Measurements from ENCODE around the gene ZBTB20. TPM values are rescaled to one million over a fixed set of nuclear protein-coding genes. Genes with fewer than 3 reads are reported as not detected.

Gene ZBTB20
- total and polyA plus RNA-seq, 4 donors: 0.88 to 83.2 (median 20.4) TPM

DNA sequence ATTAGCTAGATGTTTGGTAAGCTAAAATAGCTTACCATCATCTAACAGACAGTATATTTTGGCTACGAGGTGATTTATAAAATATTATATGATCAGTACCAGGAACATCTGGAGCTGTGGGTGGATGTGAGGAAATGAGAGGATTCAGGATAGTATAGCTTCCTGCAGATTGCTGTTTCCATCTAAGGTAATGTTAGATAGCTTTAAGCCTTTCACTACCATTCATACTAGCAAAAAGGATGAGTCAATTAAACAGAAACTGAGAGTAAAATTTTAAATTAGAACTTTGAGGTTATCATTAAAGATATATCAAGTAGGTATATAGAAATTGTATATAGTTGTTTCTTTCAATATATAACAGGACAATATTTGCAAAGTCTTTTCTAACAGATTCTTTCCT lies 8.0 kb downstream of the ZBTB20 start:
- Histone ChIP-seq H3K9ac (ENCODE audit: low read depth in 1 of 2, low read length in 2 of 2) (no peak overlapping the region), H3K27ac (ENCODE audit: low read depth in 1 of 2, low read length in 2 of 2) (no peak overlapping the region), H3K9me3 (ENCODE audit: control insufficient read depth in 4 of 4, low read length in 3 of 4) (no peaks in the 10 kb centered on the region), H3K36me3 (ENCODE audit: control insufficient read depth in 4 of 4, insufficient read depth in 3 of 4, low read depth in 1 of 4, low read length in 3 of 4) (no peaks in the 10 kb centered on the region), H3K27me3 (ENCODE audit: control insufficient read depth in 4 of 4, insufficient read depth in 4 of 4, low read length in 3 of 4) (no peaks in the 10 kb centered on the region), H3K4me3 (ENCODE audit: low read depth in 1 of 3, low read length in 3 of 3) (no peak overlapping the region), H3K4me1 (ENCODE audit: control insufficient read depth in 4 of 4, insufficient read depth in 4 of 4, low read length in 3 of 4) (peaks cover 0 to 2% (median 0%) of the 10 kb centered on the region in 4 donors)
- TF ChIP-seq EGR1 (IDR thresholded peaks at IDR 0.05; ENCODE audit: low read depth in 2 of 2) (no peak), GABPA (IDR thresholded peaks at IDR 0.05 in 1 of 2, conservative IDR thresholded peaks at IDR 0.05 in 1 of 2) (no peak), YY1 (IDR thresholded peaks at IDR 0.05) (no peak), RXRA (IDR thresholded peaks at IDR 0.05) (no peak), TAF1 (conservative IDR thresholded peaks at IDR 0.05) (no peak), JUND (IDR thresholded peaks at IDR 0.05) (no peak)
- WGBS: 95% methylated on average over 1 of the region's 1 CpG
- no peak for DNase-seq (ENCODE audit: low spot score)

DNA sequence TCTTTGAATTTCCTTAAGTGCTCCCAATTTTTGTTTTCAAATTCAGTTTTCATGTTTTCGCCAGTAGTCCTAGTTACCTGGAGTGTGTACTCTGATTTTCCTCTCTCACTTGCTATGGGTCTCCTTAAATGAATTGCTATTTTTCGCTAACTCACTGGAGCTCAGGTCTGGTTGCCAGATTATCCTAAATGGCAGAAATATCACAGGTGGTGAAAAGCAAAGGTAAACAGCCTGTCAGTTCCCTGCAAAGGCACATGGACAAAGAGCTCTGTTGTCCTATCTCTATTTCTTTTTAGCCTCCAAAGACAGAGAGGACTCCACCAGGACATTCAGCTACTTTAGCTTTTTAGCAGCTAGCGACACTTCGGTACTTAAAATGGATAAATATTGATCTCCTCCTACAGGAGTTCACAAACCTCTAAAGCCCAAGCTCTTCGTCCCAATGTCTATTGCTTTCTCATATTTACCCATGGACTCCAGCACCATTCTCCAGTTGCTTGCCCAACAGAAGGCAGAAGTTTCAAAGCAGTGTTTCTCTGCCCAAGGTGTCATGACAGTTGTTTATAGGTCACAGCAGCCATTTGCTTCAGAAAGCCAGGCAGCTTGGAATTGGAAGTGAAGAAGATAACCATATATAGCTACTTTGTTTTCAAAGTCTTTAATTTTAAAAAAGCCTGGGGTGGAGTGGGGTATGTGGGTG lies 12.3 kb downstream of the ZBTB20 start:
- H3K9me3 ChIP-seq (ENCODE audit: control insufficient read depth in 4 of 4, low read length in 3 of 4): no peaks in the 10 kb centered on the region
- H3K27me3 ChIP-seq (ENCODE audit: control insufficient read depth in 4 of 4, insufficient read depth in 4 of 4, low read length in 3 of 4): no peaks in the 10 kb centered on the region
- TF ChIP-seq NR2F2 (IDR thresholded peaks at IDR 0.05) (no peak), JUND (IDR thresholded peaks at IDR 0.05) (no peak), GABPA (IDR thresholded peaks at IDR 0.05 in 1 of 2, conservative IDR thresholded peaks at IDR 0.05 in 1 of 2) (no peak), EGR1 (IDR thresholded peaks at IDR 0.05; ENCODE audit: low read depth in 2 of 2) (no peak), FOXA1 (IDR thresholded peaks at IDR 0.05) (no peak)
- H3K27ac ChIP-seq (ENCODE audit: low read depth in 1 of 2, low read length in 2 of 2): no peak overlapping the region
- H3K36me3 ChIP-seq (ENCODE audit: control insufficient read depth in 4 of 4, insufficient read depth in 3 of 4, low read depth in 1 of 4, low read length in 3 of 4): no peaks in the 10 kb centered on the region
- no peaks in the 10 kb centered on the region for H3K4me1 ChIP-seq (ENCODE audit: control insufficient read depth in 4 of 4, insufficient read depth in 4 of 4, low read length in 3 of 4)
- H3K4me3 ChIP-seq (ENCODE audit: low read depth in 1 of 3, low read length in 3 of 3): no peak overlapping the region
- no peak for DNase-seq (ENCODE audit: low spot score)
- WGBS: 96% methylated on average over 5 of the region's 5 CpGs
- no peak overlapping the region for H3K9ac ChIP-seq (ENCODE audit: low read depth in 1 of 2, low read length in 2 of 2)

DNA sequence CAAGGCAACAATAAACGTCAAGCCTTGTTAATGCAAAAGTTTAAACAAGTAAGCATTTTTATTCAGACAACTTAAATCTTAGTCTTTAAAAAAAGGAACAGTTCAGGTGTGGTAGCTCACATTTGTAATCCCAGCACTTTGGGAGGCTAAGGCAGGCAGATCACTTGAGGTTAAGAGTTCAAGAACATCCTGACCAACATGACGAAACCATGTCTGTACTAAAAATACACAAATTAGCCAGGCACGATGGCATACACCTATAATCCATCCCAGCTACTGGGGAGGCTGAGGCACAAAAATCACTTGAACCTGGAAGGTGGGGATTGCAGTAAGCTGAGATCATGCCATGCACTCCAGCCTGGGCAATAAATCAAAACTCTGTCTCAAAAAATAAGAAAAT lies 19.9 kb downstream of the ZBTB20 start:
- WGBS: 79% methylated on average over 3 of the region's 3 CpGs
- TF ChIP-seq SP1 (IDR thresholded peaks at IDR 0.05) (no peak), JUND (IDR thresholded peaks at IDR 0.05) (no peak), RXRA (IDR thresholded peaks at IDR 0.05) (no peak), GABPA (IDR thresholded peaks at IDR 0.05 in 1 of 2, conservative IDR thresholded peaks at IDR 0.05 in 1 of 2) (no peak), NR2F2 (IDR thresholded peaks at IDR 0.05) (no peak), FOXA2 (IDR thresholded peaks at IDR 0.05) (no peak), EGR1 (IDR thresholded peaks at IDR 0.05; ENCODE audit: low read depth in 2 of 2) (no peak), HNF4G (IDR thresholded peaks at IDR 0.05) (no peak), HNF4A (conservative IDR thresholded peaks at IDR 0.05) (no peak)
- TF ChIP-seq, protein P1, sequence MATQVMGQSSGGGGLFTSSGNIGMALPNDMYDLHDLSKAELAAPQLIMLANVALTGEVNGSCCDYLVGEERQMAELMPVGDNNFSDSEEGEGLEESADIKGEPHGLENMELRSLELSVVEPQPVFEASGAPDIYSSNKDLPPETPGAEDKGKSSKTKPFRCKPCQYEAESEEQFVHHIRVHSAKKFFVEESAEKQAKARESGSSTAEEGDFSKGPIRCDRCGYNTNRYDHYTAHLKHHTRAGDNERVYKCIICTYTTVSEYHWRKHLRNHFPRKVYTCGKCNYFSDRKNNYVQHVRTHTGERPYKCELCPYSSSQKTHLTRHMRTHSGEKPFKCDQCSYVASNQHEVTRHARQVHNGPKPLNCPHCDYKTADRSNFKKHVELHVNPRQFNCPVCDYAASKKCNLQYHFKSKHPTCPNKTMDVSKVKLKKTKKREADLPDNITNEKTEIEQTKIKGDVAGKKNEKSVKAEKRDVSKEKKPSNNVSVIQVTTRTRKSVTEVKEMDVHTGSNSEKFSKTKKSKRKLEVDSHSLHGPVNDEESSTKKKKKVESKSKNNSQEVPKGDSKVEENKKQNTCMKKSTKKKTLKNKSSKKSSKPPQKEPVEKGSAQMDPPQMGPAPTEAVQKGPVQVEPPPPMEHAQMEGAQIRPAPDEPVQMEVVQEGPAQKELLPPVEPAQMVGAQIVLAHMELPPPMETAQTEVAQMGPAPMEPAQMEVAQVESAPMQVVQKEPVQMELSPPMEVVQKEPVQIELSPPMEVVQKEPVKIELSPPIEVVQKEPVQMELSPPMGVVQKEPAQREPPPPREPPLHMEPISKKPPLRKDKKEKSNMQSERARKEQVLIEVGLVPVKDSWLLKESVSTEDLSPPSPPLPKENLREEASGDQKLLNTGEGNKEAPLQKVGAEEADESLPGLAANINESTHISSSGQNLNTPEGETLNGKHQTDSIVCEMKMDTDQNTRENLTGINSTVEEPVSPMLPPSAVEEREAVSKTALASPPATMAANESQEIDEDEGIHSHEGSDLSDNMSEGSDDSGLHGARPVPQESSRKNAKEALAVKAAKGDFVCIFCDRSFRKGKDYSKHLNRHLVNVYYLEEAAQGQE (IDR thresholded peaks at IDR 0.05): no peak
- TF ChIP-seq, protein P2, sequence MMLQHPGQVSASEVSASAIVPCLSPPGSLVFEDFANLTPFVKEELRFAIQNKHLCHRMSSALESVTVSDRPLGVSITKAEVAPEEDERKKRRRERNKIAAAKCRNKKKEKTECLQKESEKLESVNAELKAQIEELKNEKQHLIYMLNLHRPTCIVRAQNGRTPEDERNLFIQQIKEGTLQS (IDR thresholded peaks at IDR 0.05): no peak
- TF ChIP-seq, protein P3, sequence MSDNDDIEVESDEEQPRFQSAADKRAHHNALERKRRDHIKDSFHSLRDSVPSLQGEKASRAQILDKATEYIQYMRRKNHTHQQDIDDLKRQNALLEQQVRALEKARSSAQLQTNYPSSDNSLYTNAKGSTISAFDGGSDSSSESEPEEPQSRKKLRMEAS (IDR thresholded peaks at IDR 0.05): no peak

More for the DNA sequence above, 19.9 kb downstream of the ZBTB20 start:
- no peaks in the 10 kb centered on the region for H3K4me1 ChIP-seq (ENCODE audit: control insufficient read depth in 4 of 4, insufficient read depth in 4 of 4, low read length in 3 of 4)
- H3K27me3 ChIP-seq (ENCODE audit: control insufficient read depth in 4 of 4, insufficient read depth in 4 of 4, low read length in 3 of 4): no peaks in the 10 kb centered on the region
- H3K27ac ChIP-seq (ENCODE audit: low read depth in 1 of 2, low read length in 2 of 2): no peak overlapping the region
- no peak for DNase-seq (ENCODE audit: low spot score)
- no peaks in the 10 kb centered on the region for H3K9me3 ChIP-seq (ENCODE audit: control insufficient read depth in 4 of 4, low read length in 3 of 4)
- no peak overlapping the region for H3K4me3 ChIP-seq (ENCODE audit: low read depth in 1 of 3, low read length in 3 of 3)
- H3K9ac ChIP-seq (ENCODE audit: low read depth in 1 of 2, low read length in 2 of 2): no peak overlapping the region
- no peaks in the 10 kb centered on the region for H3K36me3 ChIP-seq (ENCODE audit: control insufficient read depth in 4 of 4, insufficient read depth in 3 of 4, low read depth in 1 of 4, low read length in 3 of 4)

All from liver (tissue), 9 donors.